GM12874 (cell line): Measurements from ENCODE around the gene CYB5A.

Source experiments
- CTCF ChIP-seq: IDR thresholded peaks from 2 replicates; pipeline ENCODE4 v1.5.1; 2011; ENCODE audit warnings: low read depth, mild to moderate bottlenecking, control low read depth, low read length, moderate library complexity; ENCODE audit not compliant: insufficient read depth

CYB5A gene

GRCh38 chr18:74310411-74310810 is 18.6 kb upstream of the CYB5A start:
- peak; percentile 40 for TF ChIP-seq CTCF

GRCh38 chr18:74303936-74304335 is 12.2 kb upstream of the CYB5A start:
- TF ChIP-seq CTCF = no peak

- no peak for TF ChIP-seq CTCF
These were observed 11.5 kb upstream of the CYB5A start for GRCh38 chr18:74303306-74303705.

GRCh38 chr18:74299746-74300145 is 8.0 kb upstream of the CYB5A start:
- TF ChIP-seq CTCF = no peak

- no peak for TF ChIP-seq CTCF
These were observed 7.4 kb upstream of the CYB5A start for GRCh38 chr18:74299162-74299561.

- TF ChIP-seq CTCF = no peak
These were observed 2.8 kb upstream of the CYB5A start for GRCh38 chr18:74294526-74294925.

GRCh38 chr18:74292541-74292858 is 737 bp upstream of the CYB5A start:
- TF ChIP-seq CTCF = no peak

- TF ChIP-seq CTCF = no peak
These were observed 342 bp downstream of the CYB5A start for GRCh38 chr18:74291472-74291770.
